GM21717 (cell line): ENCODE measurements around the gene PFDN2.
"Not testable (repeated sequence)": the region's sequence is repeated elsewhere in the genome, so short reads cannot be mapped to it uniquely, and the experiment has no call there.

Experiments used
- ATAC-seq: cut with Tn5 transposase; IDR thresholded peaks from one replicate; pipeline ENCODE4 v1.9.1; 2021; ENCODE audit warnings: mild to moderate bottlenecking, moderate library complexity; ENCODE audit not compliant: unreplicated experiment

PFDN2 gene

GRCh38 chr1:161082996-161083747 is 34.7 kb downstream of the PFDN2 start:
- ATAC-seq = no peak

GRCh38 chr1:161082483-161082882 is 35.4 kb downstream of the PFDN2 start:
- no peak for ATAC-seq

GRCh38 chr1:161081519-161081918 is 36.3 kb downstream of the PFDN2 start:
- ATAC-seq = no peak

- ATAC-seq = no peak
Observed at GRCh38 chr1:161080441-161081405, 37.1 kb downstream of the PFDN2 start.

GRCh38 chr1:161079436-161080110 is 38.3 kb downstream of the PFDN2 start:
- ATAC-seq = no peak

- ATAC-seq = no peak
Observed at GRCh38 chr1:161077426-161077825, 40.4 kb downstream of the PFDN2 start.

- ATAC-seq = no peak
Observed at GRCh38 chr1:161076410-161076809, 41.4 kb downstream of the PFDN2 start.

GRCh38 chr1:161074676-161075368 is 43.0 kb downstream of the PFDN2 start:
- ATAC-seq = no peak

- no peak for ATAC-seq
Observed at GRCh38 chr1:161073474-161074121, 44.2 kb downstream of the PFDN2 start.

GRCh38 chr1:161072751-161073449 is 44.9 kb downstream of the PFDN2 start:
- ATAC-seq = no peak

GRCh38 chr1:161071886-161072371 is 45.9 kb downstream of the PFDN2 start:
- no peak for ATAC-seq

GRCh38 chr1:161070761-161071160 is 47.1 kb downstream of the PFDN2 start:
- ATAC-seq = no peak

- ATAC-seq = peak; percentile 85
Observed at GRCh38 chr1:161069731-161070270, 48.0 kb downstream of the PFDN2 start, which contains the start of gene ARHGAP30. ARHGAP30 (minus strand) TSS chr1:161069891; CDS start chr1:161069624, 267 bp downstream.

GRCh38 chr1:161069241-161069640 is 48.6 kb downstream of the PFDN2 start:
- ATAC-seq = no peak

- peak; percentile 60 for ATAC-seq
Observed at GRCh38 chr1:161068306-161069234, 49.3 kb downstream of the PFDN2 start.

GRCh38 chr1:161066694-161067093 is 51.1 kb downstream of the PFDN2 start:
- no peak for ATAC-seq

- ATAC-seq = not testable (repeated sequence)
Observed at GRCh38 chr1:161065681-161066080, 52.2 kb downstream of the PFDN2 start.

- not testable (repeated sequence) for ATAC-seq
Observed at GRCh38 chr1:161063936-161064335, 53.9 kb downstream of the PFDN2 start.
